ENCODE results near the gene CCDC192.

CCDC192 gene

GRCh38 chr5:127821896-127822295, 118.7 kb downstream of the CCDC192 start:
- no peak for TF ChIP-seq POLR2A (IDR thresholded peaks at IDR 0.05; ENCODE audit: low read depth, low read length)
- no peak for FAIRE-seq
- DNase-seq (ENCODE audit: insufficient read length, low spot score), result no peak

GRCh38 chr5:127824126-127824525, 120.9 kb downstream of the CCDC192 start:
- no peak for DNase-seq (ENCODE audit: insufficient read length, low spot score)
- no peak for TF ChIP-seq POLR2A (IDR thresholded peaks at IDR 0.05; ENCODE audit: low read depth, low read length)
- no peak for FAIRE-seq

GRCh38 chr5:127826011-127826410, 122.8 kb downstream of the CCDC192 start:
- no peak for TF ChIP-seq POLR2A (IDR thresholded peaks at IDR 0.05; ENCODE audit: low read depth, low read length)
- no peak for FAIRE-seq
- DNase-seq (ENCODE audit: insufficient read length, low spot score), result no peak

- no peak for TF ChIP-seq POLR2A (IDR thresholded peaks at IDR 0.05; ENCODE audit: low read depth, low read length)
- FAIRE-seq, result no peak
- DNase-seq (ENCODE audit: insufficient read length, low spot score), result no peak
Measured at GRCh38 chr5:127827451-127827850, 124.3 kb downstream of the CCDC192 start.

GRCh38 chr5:127830157-127830556, 127.0 kb downstream of the CCDC192 start:
- no peak for TF ChIP-seq POLR2A (IDR thresholded peaks at IDR 0.05; ENCODE audit: low read depth, low read length)
- DNase-seq (ENCODE audit: insufficient read length, low spot score), result no peak
- no peak for FAIRE-seq

GRCh38 chr5:127830829-127831598, 127.8 kb downstream of the CCDC192 start:
- no peak for TF ChIP-seq POLR2A (IDR thresholded peaks at IDR 0.05; ENCODE audit: low read depth, low read length)
- FAIRE-seq (no peak), DNase-seq (ENCODE audit: insufficient read length, low spot score) (no peak)

- no peak for TF ChIP-seq POLR2A (IDR thresholded peaks at IDR 0.05; ENCODE audit: low read depth, low read length)
- FAIRE-seq (no peak), DNase-seq (ENCODE audit: insufficient read length, low spot score) (no peak)
Measured at GRCh38 chr5:127832067-127832466, 128.9 kb downstream of the CCDC192 start.

- DNase-seq (ENCODE audit: insufficient read length, low spot score) (no peak), FAIRE-seq (peak; percentile 20)
- no peak for TF ChIP-seq POLR2A (IDR thresholded peaks at IDR 0.05; ENCODE audit: low read depth, low read length)
Measured at GRCh38 chr5:127834094-127834531, 130.9 kb downstream of the CCDC192 start.

- FAIRE-seq (no peak), DNase-seq (ENCODE audit: insufficient read length, low spot score) (no peak)
- TF ChIP-seq POLR2A (IDR thresholded peaks at IDR 0.05; ENCODE audit: low read depth, low read length), result no peak
Measured at GRCh38 chr5:127834554-127834953, 131.4 kb downstream of the CCDC192 start.

GRCh38 chr5:127838661-127839060, 135.5 kb downstream of the CCDC192 start:
- peak; percentile 7 for DNase-seq (ENCODE audit: insufficient read length, low spot score)
- FAIRE-seq, result peak; percentile 23
- TF ChIP-seq POLR2A (IDR thresholded peaks at IDR 0.05; ENCODE audit: low read depth, low read length), result no peak

GRCh38 chr5:127839072-127839471, 135.9 kb downstream of the CCDC192 start:
- no peak for FAIRE-seq
- DNase-seq (ENCODE audit: insufficient read length, low spot score), result no peak
- no peak for TF ChIP-seq POLR2A (IDR thresholded peaks at IDR 0.05; ENCODE audit: low read depth, low read length)

GRCh38 chr5:127839496-127840197, 136.5 kb downstream of the CCDC192 start:
- FAIRE-seq (no peak), DNase-seq (ENCODE audit: insufficient read length, low spot score) (no peak)
- TF ChIP-seq POLR2A (IDR thresholded peaks at IDR 0.05; ENCODE audit: low read depth, low read length), result no peak

GRCh38 chr5:127840198-127840524, 137.0 kb downstream of the CCDC192 start:
- FAIRE-seq (no peak), DNase-seq (ENCODE audit: insufficient read length, low spot score) (no peak)
- TF ChIP-seq POLR2A (IDR thresholded peaks at IDR 0.05; ENCODE audit: low read depth, low read length), result no peak

- FAIRE-seq, result no peak
- no peak for DNase-seq (ENCODE audit: insufficient read length, low spot score)
- TF ChIP-seq POLR2A (IDR thresholded peaks at IDR 0.05; ENCODE audit: low read depth, low read length), result no peak
Measured at GRCh38 chr5:127840809-127841208, 137.6 kb downstream of the CCDC192 start.

GRCh38 chr5:127844581-127845021, 141.4 kb downstream of the CCDC192 start:
- FAIRE-seq (no peak), DNase-seq (ENCODE audit: insufficient read length, low spot score) (no peak)
- TF ChIP-seq POLR2A (IDR thresholded peaks at IDR 0.05; ENCODE audit: low read depth, low read length), result no peak

All from H54 (cell line).